GM12864 (cell line): Measurements from ENCODE around the gene CSTPP1.
"Not testable (repeated sequence)": the region's sequence is repeated elsewhere in the genome, so short reads cannot be mapped to it uniquely, and the experiment has no call there.

Experiments used
- DNase-seq: peaks from one replicate; pipeline ENCODE4 v3.0.0-alpha.2; 2011; ENCODE audit warnings: low read depth
- H3K4me3 ChIP-seq: 2 replicates; pipeline ENCODE4 v1.5.1; 2011; ENCODE audit warnings: mild to moderate bottlenecking, low read depth, low read length, control low read depth
- CTCF ChIP-seq: IDR thresholded peaks from 2 replicates; pipeline ENCODE4 v1.5.1; 2011; ENCODE audit warnings: low read depth, mild to moderate bottlenecking, moderate library complexity, low read length, control low read depth, inconsistent platforms; ENCODE audit errors: missing control alignments

The CSTPP1 gene

GRCh38 chr11:46951864-46952263 is 15.3 kb downstream of the CSTPP1 start:
- no peak for TF ChIP-seq CTCF
- no peak overlapping the region for H3K4me3 ChIP-seq
- no peak for DNase-seq

- TF ChIP-seq CTCF: no peak
- H3K4me3 ChIP-seq: no peak overlapping the region
- DNase-seq: no peak
These were observed 16.0 kb downstream of the CSTPP1 start for GRCh38 chr11:46952553-46952952.

- TF ChIP-seq CTCF: no peak
- no peak for DNase-seq
- H3K4me3 ChIP-seq: no peak overlapping the region
These were observed 16.5 kb downstream of the CSTPP1 start for GRCh38 chr11:46953093-46953492.

GRCh38 chr11:46958777-46959176 is 22.2 kb downstream of the CSTPP1 start:
- no peak for TF ChIP-seq CTCF
- no peak overlapping the region for H3K4me3 ChIP-seq
- DNase-seq: no peak

- no peak overlapping the region for H3K4me3 ChIP-seq
- no peak for DNase-seq
- TF ChIP-seq CTCF: no peak
These were observed 24.5 kb downstream of the CSTPP1 start for GRCh38 chr11:46961041-46961440.

GRCh38 chr11:46961886-46962285 is 25.3 kb downstream of the CSTPP1 start:
- not testable (repeated sequence) for H3K4me3 ChIP-seq, DNase-seq

- DNase-seq: no peak
- TF ChIP-seq CTCF: no peak
- H3K4me3 ChIP-seq: no peak overlapping the region
These were observed 27.3 kb downstream of the CSTPP1 start for GRCh38 chr11:46963844-46964243.

GRCh38 chr11:46966773-46967172 is 30.2 kb downstream of the CSTPP1 start:
- TF ChIP-seq CTCF: no peak
- no peak overlapping the region for H3K4me3 ChIP-seq
- no peak for DNase-seq
